ENCODE results near the gene RAB40B.

Gene RAB40B

DNA sequence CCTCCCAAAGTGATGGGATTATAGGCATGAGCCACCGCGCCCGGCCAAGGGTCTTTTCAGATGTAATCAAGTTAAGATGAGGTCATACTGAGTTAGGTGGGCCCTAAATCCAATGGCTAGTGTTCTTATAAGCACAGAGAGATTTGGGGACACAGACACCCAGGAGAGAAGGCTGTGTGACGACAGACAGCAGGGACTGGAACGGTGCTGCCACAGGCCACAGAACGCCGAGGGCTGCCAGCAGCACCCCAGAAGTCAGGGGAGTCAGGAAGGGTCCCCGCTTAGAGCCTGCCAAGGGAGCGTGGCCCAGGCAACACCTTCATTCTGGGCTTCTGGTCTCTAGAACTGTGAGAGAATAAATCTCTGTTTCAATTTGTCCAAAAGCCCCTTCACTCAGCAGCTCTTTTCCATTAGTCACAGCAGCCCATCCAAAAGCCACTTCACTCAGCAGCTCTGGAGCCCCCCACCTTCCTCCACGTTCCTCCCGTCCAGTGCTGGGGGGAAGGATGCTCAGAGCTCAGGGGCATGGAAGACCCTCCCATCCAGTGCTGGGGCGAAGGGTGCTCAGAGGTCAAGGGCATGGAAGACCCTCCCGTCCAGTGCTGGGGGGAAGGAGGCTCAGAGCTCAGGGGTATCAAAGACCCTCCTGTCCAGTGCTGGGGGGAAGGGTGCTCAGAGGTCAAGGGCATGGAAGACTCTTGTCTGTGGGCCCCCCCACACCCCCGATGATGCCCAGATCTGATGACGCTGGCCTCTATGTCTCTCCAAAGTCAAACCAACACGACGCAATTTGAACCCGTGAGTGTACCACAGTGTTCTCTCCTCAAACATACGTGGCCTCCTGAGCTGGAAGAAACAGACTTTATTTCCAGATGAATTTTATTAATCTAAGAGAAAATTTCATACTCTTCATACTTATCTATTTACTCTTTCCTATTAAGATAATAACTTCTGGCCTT, 11.9 kb downstream of the RAB40B start:
- no peaks in the 10 kb centered on the region for H3K9me3 ChIP-seq
- no peaks in the 10 kb centered on the region for H3K27me3 ChIP-seq
- H3K4me1 ChIP-seq (ENCODE audit: control insufficient read depth in 1 of 2, insufficient read depth in 1 of 2, low read depth in 1 of 2, low read length in 1 of 2) = no peaks in the 10 kb centered on the region
- H3K27ac ChIP-seq = no peak overlapping the region
- TF ChIP-seq, protein P1, sequence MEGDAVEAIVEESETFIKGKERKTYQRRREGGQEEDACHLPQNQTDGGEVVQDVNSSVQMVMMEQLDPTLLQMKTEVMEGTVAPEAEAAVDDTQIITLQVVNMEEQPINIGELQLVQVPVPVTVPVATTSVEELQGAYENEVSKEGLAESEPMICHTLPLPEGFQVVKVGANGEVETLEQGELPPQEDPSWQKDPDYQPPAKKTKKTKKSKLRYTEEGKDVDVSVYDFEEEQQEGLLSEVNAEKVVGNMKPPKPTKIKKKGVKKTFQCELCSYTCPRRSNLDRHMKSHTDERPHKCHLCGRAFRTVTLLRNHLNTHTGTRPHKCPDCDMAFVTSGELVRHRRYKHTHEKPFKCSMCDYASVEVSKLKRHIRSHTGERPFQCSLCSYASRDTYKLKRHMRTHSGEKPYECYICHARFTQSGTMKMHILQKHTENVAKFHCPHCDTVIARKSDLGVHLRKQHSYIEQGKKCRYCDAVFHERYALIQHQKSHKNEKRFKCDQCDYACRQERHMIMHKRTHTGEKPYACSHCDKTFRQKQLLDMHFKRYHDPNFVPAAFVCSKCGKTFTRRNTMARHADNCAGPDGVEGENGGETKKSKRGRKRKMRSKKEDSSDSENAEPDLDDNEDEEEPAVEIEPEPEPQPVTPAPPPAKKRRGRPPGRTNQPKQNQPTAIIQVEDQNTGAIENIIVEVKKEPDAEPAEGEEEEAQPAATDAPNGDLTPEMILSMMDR (IDR thresholded peaks at IDR 0.05) = no peak
- no peak overlapping the region for H3K4me3 ChIP-seq (ENCODE audit: low read depth in 1 of 2, low read length in 1 of 2)
- no peaks in the 10 kb centered on the region for H3K36me3 ChIP-seq

DNA sequence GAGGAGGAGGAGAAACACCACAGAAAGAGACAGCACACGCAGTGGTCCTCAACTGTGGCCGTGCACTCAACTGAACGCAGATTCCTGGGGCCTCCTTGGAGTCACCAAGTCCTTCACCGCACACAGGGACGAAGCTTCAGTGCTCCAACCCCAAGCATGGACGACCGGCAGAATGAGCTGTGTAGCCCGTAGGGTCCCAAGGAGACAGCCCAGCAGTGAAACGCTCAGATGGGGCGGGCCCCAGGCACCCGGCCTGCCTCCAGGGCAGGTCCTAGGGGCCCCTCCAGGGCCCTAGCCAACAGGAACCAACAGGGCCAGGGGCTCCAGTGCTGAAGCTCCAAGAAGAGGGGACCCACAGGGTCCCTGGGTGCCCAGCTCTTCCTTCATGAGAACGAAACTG, 13.2 kb downstream of the RAB40B start:
- Histone ChIP-seq H3K4me3 (ENCODE audit: low read depth in 1 of 2, low read length in 1 of 2) (no peak overlapping the region), H3K27ac (no peak overlapping the region), H3K9me3 (peaks cover 5% of the 10 kb centered on the region), H3K4me1 (ENCODE audit: control insufficient read depth in 1 of 2, insufficient read depth in 1 of 2, low read depth in 1 of 2, low read length in 1 of 2) (no peaks in the 10 kb centered on the region), H3K27me3 (no peaks in the 10 kb centered on the region), H3K36me3 (no peaks in the 10 kb centered on the region)
- TF ChIP-seq, protein P1 (IDR thresholded peaks at IDR 0.05) = no peak

DNA sequence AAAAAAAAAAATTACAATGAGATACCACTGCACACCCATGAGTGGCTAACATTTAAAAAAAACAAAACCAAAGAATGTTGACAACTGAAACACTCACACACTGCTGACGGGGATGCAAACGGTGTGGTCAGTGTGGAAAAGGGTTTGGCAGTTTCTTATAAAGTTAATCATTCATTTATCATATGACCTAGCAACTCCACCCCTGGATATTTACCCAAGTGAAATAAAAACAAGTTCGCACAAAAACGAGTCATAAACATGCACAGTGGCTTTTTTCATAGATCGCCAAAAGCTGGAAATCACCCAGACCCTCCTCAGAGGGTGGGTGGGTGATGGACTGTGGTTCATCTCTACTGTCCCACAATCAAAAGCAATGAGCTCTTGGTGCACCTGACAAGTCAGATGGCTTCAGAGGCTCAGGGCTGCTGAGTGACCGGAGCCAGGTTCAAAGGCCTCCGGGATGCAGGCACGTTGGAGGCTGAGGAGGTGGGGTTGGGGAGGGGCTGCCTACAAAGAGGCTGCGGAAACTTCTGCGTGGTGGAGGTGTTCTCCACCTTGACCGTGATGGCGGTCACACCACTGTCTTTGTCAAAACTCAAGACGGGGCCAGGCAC, 14.2 kb downstream of the RAB40B start:
- TF ChIP-seq, protein P1 (IDR thresholded peaks at IDR 0.05) = no peak
- Histone ChIP-seq H3K9me3 (peaks cover 5% of the 10 kb centered on the region), H3K4me1 (ENCODE audit: control insufficient read depth in 1 of 2, insufficient read depth in 1 of 2, low read depth in 1 of 2, low read length in 1 of 2) (no peaks in the 10 kb centered on the region), H3K4me3 (ENCODE audit: low read depth in 1 of 2, low read length in 1 of 2) (no peak overlapping the region), H3K27ac (no peak overlapping the region), H3K36me3 (no peaks in the 10 kb centered on the region), H3K27me3 (no peaks in the 10 kb centered on the region)

DNA sequence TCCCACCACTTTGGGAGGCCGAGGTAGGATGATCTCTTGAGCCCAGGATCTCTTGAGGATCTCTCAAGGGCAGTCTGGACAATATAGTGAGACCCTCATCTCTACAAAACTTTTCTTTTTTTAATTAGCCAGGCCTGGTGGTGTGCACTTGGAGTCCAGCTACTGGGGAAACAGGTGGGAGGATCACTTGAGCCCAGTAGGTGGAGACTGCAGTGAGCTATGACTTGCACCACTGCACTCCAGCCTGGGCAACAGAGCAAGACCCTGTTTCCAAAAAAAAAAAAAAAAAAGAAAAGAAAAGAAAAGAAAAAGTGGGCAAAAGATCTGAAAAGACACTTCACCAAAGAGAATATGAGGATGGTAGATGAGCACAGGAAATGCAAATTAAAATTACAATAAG, 15.0 kb downstream of the RAB40B start:
- Histone ChIP-seq H3K4me1 (ENCODE audit: control insufficient read depth in 1 of 2, insufficient read depth in 1 of 2, low read depth in 1 of 2, low read length in 1 of 2) (no peaks in the 10 kb centered on the region), H3K4me3 (ENCODE audit: low read depth in 1 of 2, low read length in 1 of 2) (no peak overlapping the region), H3K27me3 (no peaks in the 10 kb centered on the region), H3K27ac (no peak overlapping the region), H3K36me3 (no peaks in the 10 kb centered on the region), H3K9me3 (peaks cover 5% of the 10 kb centered on the region)
- TF ChIP-seq, protein P1 (IDR thresholded peaks at IDR 0.05) = no peak

DNA sequence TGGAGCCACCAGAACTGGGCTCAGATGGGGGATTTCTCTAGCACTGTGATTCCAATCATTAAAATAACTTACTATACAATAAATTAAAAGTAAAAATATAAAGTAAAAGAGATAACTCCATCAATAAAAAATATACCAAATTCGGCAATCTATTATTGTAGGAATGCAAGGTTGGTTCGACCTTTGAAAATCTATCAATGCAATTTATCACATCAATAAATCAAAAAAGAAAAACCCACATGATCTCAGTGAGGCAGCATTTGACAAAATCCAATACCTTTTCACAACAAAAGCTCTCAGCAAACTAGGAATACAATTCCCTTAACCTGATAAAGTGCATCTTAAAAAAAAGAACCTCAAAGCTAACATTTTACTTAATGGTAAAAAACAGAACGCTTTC, 17.0 kb downstream of the RAB40B start:
- Histone ChIP-seq H3K27ac (no peak overlapping the region), H3K27me3 (no peaks in the 10 kb centered on the region), H3K4me1 (ENCODE audit: control insufficient read depth in 1 of 2, insufficient read depth in 1 of 2, low read depth in 1 of 2, low read length in 1 of 2) (no peaks in the 10 kb centered on the region), H3K4me3 (ENCODE audit: low read depth in 1 of 2, low read length in 1 of 2) (no peak overlapping the region), H3K9me3 (peaks cover 5% of the 10 kb centered on the region), H3K36me3 (no peaks in the 10 kb centered on the region)
- TF ChIP-seq, protein P1 (IDR thresholded peaks at IDR 0.05) = no peak

All from neutrophil (primary cell).